K562 (cell line): ENCODE data around the gene NR0B2. TPM values are rescaled to one million over a fixed set of nuclear protein-coding genes. Genes with fewer than 3 reads are reported as not detected.

Experiments used
- ATF7 ChIP-seq: fragments of 450-650 bp; IDR thresholded peaks from 2 replicates; pipeline ENCODE4 v1.7.1; 2014; ENCODE audit warnings: mild to moderate bottlenecking, moderate library complexity
- C11orf30 ChIP-seq: fragments of 450-650 bp; IDR thresholded peaks from 2 replicates; pipeline ENCODE4 v1.6.1; 2016; ENCODE audit warnings: low read depth, mild to moderate bottlenecking
- CHD1 ChIP-seq: fragments of 200-600 bp; sonication (generic); IDR thresholded peaks from one replicate; pipeline ENCODE4 v1.6.1; 2012; ENCODE audit warnings: mild to moderate bottlenecking, moderate library complexity, low read length, inconsistent platforms
- CHD2 ChIP-seq: IDR thresholded peaks from 2 replicates; pipeline ENCODE4 v1.6.1; 2011; ENCODE audit warnings: low read depth, low read length
- FOXP1 ChIP-seq: sonication (generic); formaldehyde crosslinking; IDR thresholded peaks from 2 replicates; pipeline ENCODE4 v1.8.0; 2022; ENCODE audit warnings: mild to moderate bottlenecking, missing genetic modification reagents
- FUS ChIP-seq: fragments of 200-400 bp; formaldehyde crosslinking; optimal IDR thresholded peaks from 2 replicates; pipeline ENCODE3; 2017; ENCODE audit warnings: low read depth, low read length
- HOXB6 ChIP-seq: fragments of 250-450 bp; sonication (Bioruptor Pico); IDR thresholded peaks from 2 replicates; pipeline ENCODE4 v1.5.1; 2022; ENCODE audit warnings: mild to moderate bottlenecking, borderline replicate concordance
- ID3 ChIP-seq, 2 experiments: fragments of 250-450 bp in 1 of 2; fragments of 450-650 bp in 1 of 2; sonication (Bioruptor Pico) in 1 of 2; IDR thresholded peaks; 2 replicates each; pipeline versions ENCODE4 v1.6.1 to v1.8.0; 2016 to 2021; ENCODE audit warnings: mild to moderate bottlenecking in 2 of 2, moderate library complexity in 2 of 2, missing compliant biosample characterization in 1 of 2, missing genetic modification characterization in 1 of 2
- KHSRP ChIP-seq: fragments of 450-650 bp; IDR thresholded peaks from 2 replicates; pipeline ENCODE4 v1.6.1; 2017
- LCOR ChIP-seq: sonication (generic); formaldehyde crosslinking; IDR thresholded peaks from 2 replicates; pipeline ENCODE4 v1.8.0; 2022; ENCODE audit warnings: mild to moderate bottlenecking, missing genetic modification reagents
- MLX ChIP-seq, 2 experiments: fragments of 450-650 bp in 1 of 2; sonication (generic) in 1 of 2; formaldehyde crosslinking; conservative IDR thresholded peaks; 2 replicates each; pipeline versions ENCODE4 v1.4.0 to v1.8.1; 2020 to 2022; ENCODE audit warnings: mild to moderate bottlenecking in 1 of 2, missing genetic modification reagents in 1 of 2
- NCOA6 ChIP-seq: fragments of 450-650 bp; IDR thresholded peaks from 2 replicates; pipeline ENCODE4 v1.6.1; 2017; ENCODE audit warnings: mild to moderate bottlenecking
- NR2C1 ChIP-seq, 2 experiments: fragments of 450-650 bp; IDR thresholded peaks; 2 replicates each; pipeline ENCODE4 v1.6.1; 2017; ENCODE audit warnings: mild to moderate bottlenecking in 2 of 2, antibody characterized with exemption in 1 of 2, inconsistent platforms in 1 of 2, missing compliant biosample characterization in 1 of 2, missing genetic modification characterization in 1 of 2
- NRF1 ChIP-seq, 2 experiments: fragments of 450-650 bp; IDR thresholded peaks in 1 of 2; conservative IDR thresholded peaks in 1 of 2; 2 replicates each; pipeline ENCODE4 v1.6.1; 2014; ENCODE audit warnings: mild to moderate bottlenecking in 2 of 2
- PML ChIP-seq: IDR thresholded peaks from 2 replicates; pipeline ENCODE4 v1.6.1; 2012; ENCODE audit warnings: low read length, inconsistent platforms
- SFPQ ChIP-seq: fragments of 200-400 bp; formaldehyde crosslinking; IDR thresholded peaks from 2 replicates; pipeline ENCODE4 v1.6.1; 2017; ENCODE audit warnings: mild to moderate bottlenecking, low read depth, low read length, moderate library complexity
- SIRT6 ChIP-seq: IDR thresholded peaks from one replicate; pipeline ENCODE4 v1.6.1; 2012; ENCODE audit warnings: low read depth, mild to moderate bottlenecking, control low read depth, inconsistent platforms, low read length, moderate library complexity
- SRSF7 ChIP-seq: fragments of 200-400 bp; formaldehyde crosslinking; optimal IDR thresholded peaks from 2 replicates; pipeline ENCODE3; 2017; ENCODE audit warnings: mild to moderate bottlenecking, low read depth, low read length
- TBP ChIP-seq: optimal IDR thresholded peaks from 2 replicates; pipeline ENCODE3; 2011; ENCODE audit warnings: low read depth, low read length, improper control_type of control experiment
- TFAM ChIP-seq: fragments of 250-450 bp; sonication (Bioruptor Pico); conservative IDR thresholded peaks from 2 replicates; pipeline ENCODE4 v1.5.0; 2021; ENCODE audit warnings: mild to moderate bottlenecking, moderate library complexity
- ZFP36 ChIP-seq: fragments of 150-350 bp; IDR thresholded peaks from 2 replicates; pipeline ENCODE4 v1.6.1; 2018; ENCODE audit warnings: low read length, low read depth; ENCODE audit not compliant: partially characterized antibody
- ZNF212 ChIP-seq: fragments of 450-650 bp; formaldehyde crosslinking; IDR thresholded peaks from 2 replicates; pipeline ENCODE4 v1.4.0; 2020; ENCODE audit warnings: mild to moderate bottlenecking
- ZNF436 ChIP-seq: fragments of 250-450, 450-650 bp; sonication (Bioruptor Pico); formaldehyde crosslinking; IDR thresholded peaks from 2 replicates; pipeline ENCODE4 v1.7.0; 2020; ENCODE audit warnings: mild to moderate bottlenecking
- polyA plus RNA-seq, 8 experiments: library from polyadenylated mRNA; depleted of rRNA in 4 of 8; stranded (reverse) in 5 of 8; unstranded in 3 of 8; fragments of >200 nt; fragmentation: Nextera tagmentation in 2 of 8; fragmentation: Illumina TruSeq in 1 of 8; extraction: Ambion mirVana in 2 of 8; extraction: Trizol in 1 of 8; gene quantifications; 2 replicates each; pipeline versions ENCODE4 v1.2.1 to v1.2.3, GENCODE V29; 2011 to 2014; ENCODE audit warnings: inconsistent platforms in 1 of 8, missing spikeins in 1 of 8
- total RNA-seq, 7 experiments: library from RNA; depleted of rRNA in 6 of 7; stranded (reverse); fragments of >200 nt in 6 of 7; fragmentation: Illumina TruSeq in 2 of 7; extraction: Trizol in 2 of 7; gene quantifications; 2 replicates each; pipeline versions ENCODE4 v1.2.1 to v1.2.3, GENCODE V29; 2011 to 2021; ENCODE audit warnings: low replicate concordance in 1 of 7

Gene NR0B2
- total and polyA plus RNA-seq, 9 of the 15 experiments (the other 6 are each of a cell fraction or from before 2014, with no cell fraction given) = not detected

- TF ChIP-seq HOXB6 (CRISPR knock-in tag) (no peak), ATF7 (peak; percentile 84), CHD2 (no peak; the same call in 1 of the 2 replicates), CHD1 (peak; percentile 97), SFPQ (no peak), ZNF212 (CRISPR knock-in tag) (no peak), MLX (CRISPR knock-in tag; conservative IDR thresholded peaks at IDR 0.05) (0 out of 4 replicates have a peak, but pooled peaks of 1 of the 2 experiments have one; percentile 16), TFAM (CRISPR knock-in tag) (no peak), SRSF7 (no peak), PML (peak; percentile 86), ZNF436 (CRISPR knock-in tag) (no peak), C11orf30 (peak; percentile 75), ZFP36 (no peak), NRF1 (conservative IDR thresholded peaks at IDR 0.05 in 1 of 2, IDR thresholded peaks at IDR 0.05 in 1 of 2) (peak; percentile 84 to 87), TBP (peak; percentile 81), ID3 (CRISPR knock-in tag; IDR thresholded peaks at IDR 0.05) (no peak), ID3 (tag; IDR thresholded peaks at IDR 0.05) (0 out of 2 replicates have a peak, but pooled peaks have one; percentile 44), LCOR (peak; percentile 65), KHSRP (no peak), NCOA6 (no peak), FOXP1 (CRISPR knock-in tag) (peak; percentile 75; the same call in 1 of the 2 replicates), SIRT6 (no peak), NR2C1 (IDR thresholded peaks at IDR 0.05) (no peak), NR2C1 (tag; IDR thresholded peaks at IDR 0.05) (no peak), FUS (no peak)
Measured at GRCh38 chr1:26889551-26890466, 24.0 kb downstream of the NR0B2 start, which contains the start of gene GPN2 (continued).
